ENCODE data around the gene DOCK6. TPM values are rescaled to one million over a fixed set of nuclear protein-coding genes. Genes with fewer than 3 reads are reported as not detected.

The DOCK6 gene
- total RNA-seq, 2 donors from 2014 or later: 0.62 to 6.1 TPM

GRCh38 chr19:11267316-11268085 lies 5.2 kb upstream of the DOCK6 start:
- peaks cover 63% of the 10 kb centered on the region for H3K27me3 Mint-ChIP-seq
- no peak overlapping the region for H3K4me3 Mint-ChIP-seq
- no peaks in the 10 kb centered on the region for H3K9me3 ChIP-seq (ENCODE audit: control insufficient read depth, low read length, poor library complexity, severe bottlenecking)
- H3K36me3 Mint-ChIP-seq (ENCODE audit: low read depth): peaks cover 3% of the 10 kb centered on the region
- ATAC-seq (no peak), DNase-seq (no peak)
- H3K27ac Mint-ChIP-seq: no peak overlapping the region
- peaks cover 4% of the 10 kb centered on the region for H3K4me1 Mint-ChIP-seq

GRCh38 chr19:11265785-11266236 lies 3.5 kb upstream of the DOCK6 start:
- peaks cover 5% of the 10 kb centered on the region for H3K36me3 Mint-ChIP-seq (ENCODE audit: low read depth)
- ATAC-seq (no peak), DNase-seq (no peak)
- no peak overlapping the region for H3K4me3 Mint-ChIP-seq
- H3K4me1 Mint-ChIP-seq: peaks cover 6% of the 10 kb centered on the region
- H3K27ac Mint-ChIP-seq: no peak overlapping the region
- H3K27me3 Mint-ChIP-seq: peaks cover 61% of the 10 kb centered on the region
- H3K9me3 ChIP-seq (ENCODE audit: control insufficient read depth, low read length, poor library complexity, severe bottlenecking): no peaks in the 10 kb centered on the region

GRCh38 chr19:11265177-11265784 lies 3.0 kb upstream of the DOCK6 start:
- DNase-seq (no peak), ATAC-seq (no peak)
- H3K9me3 ChIP-seq (ENCODE audit: control insufficient read depth, low read length, poor library complexity, severe bottlenecking): no peaks in the 10 kb centered on the region
- Mint-ChIP-seq H3K27me3 (peaks cover 62% of the 10 kb centered on the region), H3K27ac (no peak overlapping the region), H3K36me3 (ENCODE audit: low read depth) (peaks cover 5% of the 10 kb centered on the region), H3K4me3 (no peak overlapping the region), H3K4me1 (peaks cover 7% of the 10 kb centered on the region)

GRCh38 chr19:11264452-11265176 lies 2.3 kb upstream of the DOCK6 start:
- no peaks in the 10 kb centered on the region for H3K9me3 ChIP-seq (ENCODE audit: control insufficient read depth, low read length, poor library complexity, severe bottlenecking)
- Mint-ChIP-seq H3K4me1 (peaks cover 7% of the 10 kb centered on the region), H3K27ac (no peak overlapping the region), H3K4me3 (no peak overlapping the region), H3K27me3 (peaks cover 68% of the 10 kb centered on the region), H3K36me3 (ENCODE audit: low read depth) (peaks cover 5% of the 10 kb centered on the region)
- ATAC-seq (no peak), DNase-seq (no peak)

- no peak for ATAC-seq
- H3K36me3 Mint-ChIP-seq (ENCODE audit: low read depth): peaks cover 5% of the 10 kb centered on the region
- H3K27ac Mint-ChIP-seq: no peak overlapping the region
- peaks cover 4% of the 10 kb centered on the region for H3K4me1 Mint-ChIP-seq
- H3K27me3 Mint-ChIP-seq: peaks cover 59% of the 10 kb centered on the region
- no peaks in the 10 kb centered on the region for H3K9me3 ChIP-seq (ENCODE audit: control insufficient read depth, low read length, poor library complexity, severe bottlenecking)
- H3K4me3 Mint-ChIP-seq: peak overlapping the region; percentile 25
- DNase-seq: no peak
These were observed 1.4 kb upstream of the DOCK6 start for GRCh38 chr19:11263726-11264125.

GRCh38 chr19:11261431-11261970 lies 823 bp downstream of the DOCK6 start:
- Mint-ChIP-seq H3K4me3 (peak overlapping the region; percentile 72), H3K4me1 (peaks cover 2% of the 10 kb centered on the region), H3K36me3 (ENCODE audit: low read depth) (peaks cover 5% of the 10 kb centered on the region), H3K27me3 (peaks cover 37% of the 10 kb centered on the region), H3K27ac (no peak overlapping the region)
- ATAC-seq (no peak), DNase-seq (no peak)
- H3K9me3 ChIP-seq (ENCODE audit: control insufficient read depth, low read length, poor library complexity, severe bottlenecking): no peaks in the 10 kb centered on the region

- Mint-ChIP-seq H3K4me1 (peaks cover 2% of the 10 kb centered on the region), H3K27ac (no peak overlapping the region), H3K4me3 (peak overlapping the region; percentile 81), H3K36me3 (ENCODE audit: low read depth) (peaks cover 5% of the 10 kb centered on the region), H3K27me3 (peaks cover 32% of the 10 kb centered on the region)
- no peak for DNase-seq
- ATAC-seq: no peak
- H3K9me3 ChIP-seq (ENCODE audit: control insufficient read depth, low read length, poor library complexity, severe bottlenecking): no peaks in the 10 kb centered on the region
These were observed 1.3 kb downstream of the DOCK6 start for GRCh38 chr19:11260996-11261395.

GRCh38 chr19:11257846-11258380 lies 4.4 kb downstream of the DOCK6 start:
- H3K27me3 Mint-ChIP-seq: peaks cover 13% of the 10 kb centered on the region
- no peaks in the 10 kb centered on the region for H3K9me3 ChIP-seq (ENCODE audit: control insufficient read depth, low read length, poor library complexity, severe bottlenecking)
- ATAC-seq: no peak
- H3K36me3 Mint-ChIP-seq (ENCODE audit: low read depth): peaks cover 2% of the 10 kb centered on the region
- no peak overlapping the region for H3K4me3 Mint-ChIP-seq
- no peak overlapping the region for H3K27ac Mint-ChIP-seq
- H3K4me1 Mint-ChIP-seq: peaks cover 2% of the 10 kb centered on the region
- DNase-seq: no peak

- no peak for ATAC-seq
- no peak overlapping the region for H3K27ac Mint-ChIP-seq
These were observed 6.1 kb downstream of the DOCK6 start for GRCh38 chr19:11256189-11256588.

GRCh38 chr19:11254666-11255065 lies 7.7 kb downstream of the DOCK6 start:
- Mint-ChIP-seq H3K4me1 (no peaks in the 10 kb centered on the region), H3K27ac (no peak overlapping the region), H3K36me3 (ENCODE audit: low read depth) (no peaks in the 10 kb centered on the region), H3K4me3 (no peak overlapping the region), H3K27me3 (peaks cover under 1% of the 10 kb centered on the region)
- no peak for DNase-seq
- no peak for ATAC-seq
- H3K9me3 ChIP-seq (ENCODE audit: control insufficient read depth, low read length, poor library complexity, severe bottlenecking): no peaks in the 10 kb centered on the region

More at GRCh38 chr19:11256189-11256588, 6.1 kb downstream of the DOCK6 start:
- no peak for DNase-seq
- H3K36me3 Mint-ChIP-seq (ENCODE audit: low read depth): peaks cover 2% of the 10 kb centered on the region
- peaks cover 11% of the 10 kb centered on the region for H3K27me3 Mint-ChIP-seq
- no peak overlapping the region for H3K4me3 Mint-ChIP-seq
- peaks cover 2% of the 10 kb centered on the region for H3K4me1 Mint-ChIP-seq
- no peaks in the 10 kb centered on the region for H3K9me3 ChIP-seq (ENCODE audit: control insufficient read depth, low read length, poor library complexity, severe bottlenecking)

- Mint-ChIP-seq H3K27ac (no peak overlapping the region), H3K4me1 (no peaks in the 10 kb centered on the region), H3K36me3 (ENCODE audit: low read depth) (no peaks in the 10 kb centered on the region), H3K4me3 (no peak overlapping the region), H3K27me3 (peaks cover 5% of the 10 kb centered on the region)
- ATAC-seq: no peak
- H3K9me3 ChIP-seq (ENCODE audit: control insufficient read depth, low read length, poor library complexity, severe bottlenecking): no peaks in the 10 kb centered on the region
- DNase-seq: no peak
These were observed 9.5 kb downstream of the DOCK6 start for GRCh38 chr19:11252665-11253355.

- no peaks in the 10 kb centered on the region for H3K4me1 Mint-ChIP-seq
- H3K27ac Mint-ChIP-seq: no peak overlapping the region
- H3K4me3 Mint-ChIP-seq: no peak overlapping the region
- H3K27me3 Mint-ChIP-seq: peaks cover 7% of the 10 kb centered on the region
- H3K9me3 ChIP-seq (ENCODE audit: control insufficient read depth, low read length, poor library complexity, severe bottlenecking): no peaks in the 10 kb centered on the region
- ATAC-seq (no peak), DNase-seq (no peak)
- H3K36me3 Mint-ChIP-seq (ENCODE audit: low read depth): no peaks in the 10 kb centered on the region
These were observed 10.5 kb downstream of the DOCK6 start for GRCh38 chr19:11251650-11252314.
